ENCODE results near the gene ZNF280A. TPM values are rescaled to one million over a fixed set of nuclear protein-coding genes. Genes with fewer than 3 reads are reported as not detected.

The ZNF280A gene
- total and polyA plus RNA-seq, 7 donors = not detected

- no peak for TF ChIP-seq CTCF (IDR thresholded peaks at IDR 0.05)
- DNase-seq (no peak), ATAC-seq (no peak)
- 85 to 88% (median 86%) methylated on average over 8 of the region's 8 CpGs for WGBS, 3 donors
- H3K4me1 ChIP-seq = no peaks in the 10 kb centered on the region
- no peaks in the 10 kb centered on the region for H3K9me3 ChIP-seq
- H3K36me3 ChIP-seq (ENCODE audit: insufficient read depth in 1 of 2, low read depth in 1 of 2) = no peaks in the 10 kb centered on the region
- intact Hi-C loops (cut with DNase I) = no loop called here
- H3K27ac ChIP-seq = no peak overlapping the region
- no peak overlapping the region for H3K4me3 ChIP-seq
- no peaks in the 10 kb centered on the region for H3K27me3 ChIP-seq (ENCODE audit: insufficient read depth in 3 of 3, low read length in 2 of 3)
Observed at GRCh38 chr22:22550789-22551434, 30.8 kb upstream of the ZNF280A start.

- intact Hi-C loops (cut with DNase I) = no loop called here
- Histone ChIP-seq H3K36me3 (ENCODE audit: insufficient read depth in 1 of 2, low read depth in 1 of 2) (no peaks in the 10 kb centered on the region), H3K4me3 (no peak overlapping the region), H3K27me3 (ENCODE audit: insufficient read depth in 3 of 3, low read length in 2 of 3) (no peaks in the 10 kb centered on the region), H3K9me3 (no peaks in the 10 kb centered on the region), H3K4me1 (no peaks in the 10 kb centered on the region), H3K27ac (no peak overlapping the region)
- ATAC-seq = no peak
- 43 to 69% (median 62%) methylated on average over 1 of the region's 1 CpG for WGBS, 3 donors
- no peak for DNase-seq
- TF ChIP-seq CTCF (IDR thresholded peaks at IDR 0.05) = no peak
Observed at GRCh38 chr22:22548910-22549309, 28.8 kb upstream of the ZNF280A start.

- no peak for TF ChIP-seq CTCF (IDR thresholded peaks at IDR 0.05)
Observed at GRCh38 chr22:22548317-22548716, 28.2 kb upstream of the ZNF280A start.

GRCh38 chr22:22547692-22548300 lies 27.7 kb upstream of the ZNF280A start:
- 31 to 42% (median 40%) methylated on average over 3 of the region's 3 CpGs for WGBS, 3 donors
- Histone ChIP-seq H3K27me3 (ENCODE audit: insufficient read depth in 3 of 3, low read length in 2 of 3) (no peaks in the 10 kb centered on the region), H3K4me3 (no peak overlapping the region), H3K27ac (no peak overlapping the region), H3K4me1 (no peaks in the 10 kb centered on the region), H3K36me3 (ENCODE audit: insufficient read depth in 1 of 2, low read depth in 1 of 2) (no peaks in the 10 kb centered on the region), H3K9me3 (no peaks in the 10 kb centered on the region)
- intact Hi-C loops (cut with DNase I) = no loop called here
- no peak for TF ChIP-seq CTCF (IDR thresholded peaks at IDR 0.05)
- ATAC-seq (no peak), DNase-seq (no peak)

More at GRCh38 chr22:22548317-22548716, 28.2 kb upstream of the ZNF280A start:
- no peak overlapping the region for H3K27ac ChIP-seq
- 68 to 75% (median 70%) methylated on average over 9 of the region's 9 CpGs for WGBS, 3 donors
- H3K9me3 ChIP-seq = no peaks in the 10 kb centered on the region
- ATAC-seq (no peak), DNase-seq (no peak)
- H3K4me1 ChIP-seq = no peaks in the 10 kb centered on the region
- H3K4me3 ChIP-seq = no peak overlapping the region
- H3K36me3 ChIP-seq (ENCODE audit: insufficient read depth in 1 of 2, low read depth in 1 of 2) = no peaks in the 10 kb centered on the region
- intact Hi-C loops (cut with DNase I) = no loop called here
- H3K27me3 ChIP-seq (ENCODE audit: insufficient read depth in 3 of 3, low read length in 2 of 3) = no peaks in the 10 kb centered on the region

All from psoas muscle (tissue), 8 donors.